Hematopoietic multipotent progenitor cell (in vitro differentiated cells): Measurements from ENCODE around the gene AMIGO1. TPM values are rescaled to one million over a fixed set of nuclear protein-coding genes. Genes with fewer than 3 reads are reported as not detected.
A peak's percentile ranks its signal among the peaks of the same experiment; 100 is the strongest.

ENCODE experiments used
- DNase-seq, 3 donors: peaks; one replicate each; pipeline ENCODE4 v3.0.0-alpha.2; 2011 to 2015; ENCODE audit warnings: low read depth in 2 of 3, low spot score in 2 of 3
- total RNA-seq: library from RNA; depleted of rRNA; stranded (reverse); fragments of >200 nt; gene quantifications from one replicate; pipeline ENCODE4 v1.2.3, GENCODE V29; 2012

AMIGO1 gene
- 1.1 TPM for total RNA-seq

- DNase-seq: peak; percentile 41 to 57 (median 54)
Observed at GRCh38 chr1:109509176-109510134, at the start of gene AMIGO1. Gene AMIGO1, minus strand, starts transcription at chr1:109509727. Its CDS starts 815 bp downstream, at chr1:109508912.

- no peak for DNase-seq
Observed at GRCh38 chr1:109557520-109557919, 48.0 kb upstream of the AMIGO1 start.

- DNase-seq: no peak
Observed at GRCh38 chr1:109556563-109556962, 47.0 kb upstream of the AMIGO1 start.

GRCh38 chr1:109548321-109549267 lies 39.1 kb upstream of the AMIGO1 start, which contains the start of gene GNAI3:
Gene GNAI3, plus strand, starts transcription at chr1:109548615. Its CDS starts 106 bp downstream, at chr1:109548721.
- peak; percentile 91 to 98 (median 97) for DNase-seq

GRCh38 chr1:109547463-109548320 lies 38.2 kb upstream of the AMIGO1 start:
- DNase-seq: no peak

- peak; percentile 71 to 96 (median 86) for DNase-seq
Observed at GRCh38 chr1:109546311-109547109, 37.0 kb upstream of the AMIGO1 start.

- no peak for DNase-seq
Observed at GRCh38 chr1:109543988-109544735, 34.6 kb upstream of the AMIGO1 start.

GRCh38 chr1:109543283-109543987 lies 33.9 kb upstream of the AMIGO1 start:
- no peak for DNase-seq

GRCh38 chr1:109542657-109543056 lies 33.1 kb upstream of the AMIGO1 start:
- DNase-seq: no peak

- no peak for DNase-seq
Observed at GRCh38 chr1:109541102-109541501, 31.6 kb upstream of the AMIGO1 start.

- DNase-seq: no peak
Observed at GRCh38 chr1:109539676-109540075, 30.1 kb upstream of the AMIGO1 start, which contains the start of gene GPR61. Gene GPR61, plus strand, starts transcription at chr1:109539872. Its CDS starts 3,151 bp downstream, at chr1:109543023.

GRCh38 chr1:109538827-109539555 lies 29.5 kb upstream of the AMIGO1 start:
- no peak for DNase-seq

- no peak for DNase-seq
Observed at GRCh38 chr1:109537450-109538178, 28.1 kb upstream of the AMIGO1 start.

GRCh38 chr1:109535971-109536491 lies 26.5 kb upstream of the AMIGO1 start:
- no peak for DNase-seq

GRCh38 chr1:109535481-109535880 lies 26.0 kb upstream of the AMIGO1 start:
- DNase-seq: no peak

- no peak for DNase-seq
Observed at GRCh38 chr1:109534307-109534858, 24.9 kb upstream of the AMIGO1 start.
